ENCODE results near the gene KRTAP1-3.

DNA sequence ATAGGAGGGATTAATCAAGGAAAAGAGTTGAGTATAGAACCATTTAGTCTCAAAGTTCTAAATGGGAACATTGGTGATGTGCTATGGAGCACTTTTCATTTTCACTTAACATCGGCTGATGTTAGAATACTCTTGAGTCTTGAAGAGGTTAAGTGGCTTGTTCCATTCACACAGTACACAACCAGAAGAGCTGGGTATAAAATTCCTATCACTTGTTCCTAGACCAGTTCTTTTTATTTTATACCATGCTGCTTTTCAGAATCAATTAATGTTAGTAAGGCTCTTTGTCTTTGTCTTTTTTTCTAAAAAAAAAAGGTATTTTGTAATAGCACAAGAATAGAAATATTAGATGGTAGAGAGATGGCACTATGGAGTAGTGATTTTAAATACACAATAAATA, 8.3 kb upstream of the KRTAP1-3 start:
- TF ChIP-seq, protein P1, sequence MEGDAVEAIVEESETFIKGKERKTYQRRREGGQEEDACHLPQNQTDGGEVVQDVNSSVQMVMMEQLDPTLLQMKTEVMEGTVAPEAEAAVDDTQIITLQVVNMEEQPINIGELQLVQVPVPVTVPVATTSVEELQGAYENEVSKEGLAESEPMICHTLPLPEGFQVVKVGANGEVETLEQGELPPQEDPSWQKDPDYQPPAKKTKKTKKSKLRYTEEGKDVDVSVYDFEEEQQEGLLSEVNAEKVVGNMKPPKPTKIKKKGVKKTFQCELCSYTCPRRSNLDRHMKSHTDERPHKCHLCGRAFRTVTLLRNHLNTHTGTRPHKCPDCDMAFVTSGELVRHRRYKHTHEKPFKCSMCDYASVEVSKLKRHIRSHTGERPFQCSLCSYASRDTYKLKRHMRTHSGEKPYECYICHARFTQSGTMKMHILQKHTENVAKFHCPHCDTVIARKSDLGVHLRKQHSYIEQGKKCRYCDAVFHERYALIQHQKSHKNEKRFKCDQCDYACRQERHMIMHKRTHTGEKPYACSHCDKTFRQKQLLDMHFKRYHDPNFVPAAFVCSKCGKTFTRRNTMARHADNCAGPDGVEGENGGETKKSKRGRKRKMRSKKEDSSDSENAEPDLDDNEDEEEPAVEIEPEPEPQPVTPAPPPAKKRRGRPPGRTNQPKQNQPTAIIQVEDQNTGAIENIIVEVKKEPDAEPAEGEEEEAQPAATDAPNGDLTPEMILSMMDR (IDR thresholded peaks at IDR 0.05): no peak
- TF ChIP-seq POLR2A (IDR thresholded peaks at IDR 0.05): no peak

All from Peyer's patch (tissue), 4 donors.